ENCODE measurements around the gene GFPT1.

GRCh38 chr2:69311024-69311416 lies 76.0 kb downstream of the GFPT1 start:
- TF ChIP-seq CTCF (IDR thresholded peaks at IDR 0.05): no peak
- no peak for TF ChIP-seq POLR2A (IDR thresholded peaks at IDR 0.05)

Data from ovary (tissue), 3 donors.